Kidney epithelial cell (primary cell): Measurements from ENCODE around the gene CENPV. TPM values are rescaled to one million over a fixed set of nuclear protein-coding genes. Genes with fewer than 3 reads are reported as not detected.

Experiments used
- DNase-seq: peaks from one replicate; pipeline ENCODE4 v3.0.0-alpha.2; 2010; ENCODE audit warnings: low read depth
- H3K27me3 ChIP-seq: 2 replicates; pipeline ENCODE4 v1.6.0; 2011; ENCODE audit warnings: low read length; ENCODE audit not compliant: control insufficient read depth, insufficient read depth
- H3K36me3 ChIP-seq: 2 replicates; pipeline ENCODE4 v1.5.1; 2011; ENCODE audit warnings: low read length; ENCODE audit not compliant: control insufficient read depth, insufficient read depth
- H3K4me3 ChIP-seq: 2 replicates; pipeline ENCODE4 v1.5.1; 2011; ENCODE audit warnings: low read depth, mild to moderate bottlenecking, control low read depth, low read length
- CTCF ChIP-seq: IDR thresholded peaks from 2 replicates; pipeline ENCODE4 v1.5.1; 2011; ENCODE audit warnings: mild to moderate bottlenecking, moderate library complexity, low read length, control low read depth, inconsistent platforms; ENCODE audit not compliant: insufficient read depth, poor library complexity, severe bottlenecking
- total RNA-seq: library from RNA; depleted of rRNA; stranded (reverse); fragments of >200 nt; gene quantifications from 2 replicates; pipeline ENCODE4 v1.2.3, GENCODE V29; 2015

CENPV gene
- total RNA-seq, 1 donor from 2014 or later = 42.6 TPM

DNA sequence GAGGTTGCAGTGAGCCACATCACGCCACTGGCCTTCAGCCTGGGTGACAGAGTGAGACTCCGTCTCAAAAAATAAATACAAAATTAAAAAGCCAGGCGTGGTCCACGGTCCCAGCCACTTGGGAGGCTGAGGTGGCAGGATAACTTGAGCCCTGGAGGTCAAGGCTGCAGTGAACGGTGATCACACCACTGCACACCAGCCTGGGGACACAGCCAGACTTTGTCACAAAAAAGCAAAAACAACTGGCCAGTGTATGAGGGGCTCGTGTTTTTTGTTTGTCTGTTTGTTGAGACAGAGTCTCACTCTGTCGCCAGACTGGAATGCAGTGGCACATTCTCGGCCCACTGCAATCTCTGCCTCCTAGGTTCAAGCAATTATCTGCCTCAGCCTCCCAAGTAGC lies 26.4 kb upstream of the CENPV start:
- H3K27me3 ChIP-seq = no peaks in the 10 kb centered on the region
- no peak for TF ChIP-seq CTCF
- H3K4me3 ChIP-seq = no peak overlapping the region
- peaks cover 1% of the 10 kb centered on the region for H3K36me3 ChIP-seq
- DNase-seq = no peak

GRCh38 chr17:16378636-16379282 lies 25.5 kb upstream of the CENPV start:
- no peak for DNase-seq
- Histone ChIP-seq H3K4me3 (no peak overlapping the region), H3K27me3 (no peaks in the 10 kb centered on the region), H3K36me3 (peaks cover 1% of the 10 kb centered on the region)
- TF ChIP-seq CTCF = no peak

GRCh38 chr17:16377941-16378341 lies 24.7 kb upstream of the CENPV start:
- H3K27me3 ChIP-seq = no peaks in the 10 kb centered on the region
- no peak for TF ChIP-seq CTCF
- H3K36me3 ChIP-seq = peaks cover 1% of the 10 kb centered on the region
- DNase-seq = no peak
- H3K4me3 ChIP-seq = no peak overlapping the region

DNA sequence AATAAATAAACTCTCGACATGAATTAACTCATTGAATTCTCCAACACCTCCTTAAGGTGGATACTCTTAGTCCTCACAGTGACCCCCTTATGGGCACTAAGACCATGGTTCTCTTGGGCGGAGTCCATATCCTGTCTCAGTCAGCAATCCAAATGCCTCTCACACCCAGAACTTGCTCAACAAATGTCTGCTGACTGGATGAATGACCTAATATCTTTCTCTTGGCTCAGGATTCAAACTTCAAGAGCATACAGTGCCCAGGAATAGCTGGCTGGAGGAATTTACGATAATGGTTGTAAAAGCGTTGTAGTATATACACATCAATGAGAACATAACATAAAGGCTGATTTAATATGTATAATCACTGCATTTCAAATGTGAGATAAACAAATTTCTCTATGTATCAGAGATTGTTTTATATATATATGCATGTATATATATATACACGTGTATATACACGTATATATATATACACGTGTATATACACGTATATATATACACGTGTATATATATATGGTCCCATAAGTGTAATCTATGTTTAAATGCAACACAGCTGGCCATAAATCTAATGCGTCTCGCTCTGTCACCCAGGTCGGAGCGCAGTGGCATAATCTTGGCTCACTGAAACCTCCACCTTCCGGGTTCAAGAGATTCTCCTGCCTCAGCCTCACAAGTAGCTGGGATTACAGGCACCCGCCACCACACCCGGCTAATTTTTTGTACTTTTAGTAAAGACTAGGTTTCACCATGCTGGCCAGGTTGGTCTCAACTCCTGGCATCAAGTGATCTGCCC lies 21.1 kb upstream of the CENPV start:
- no peaks in the 10 kb centered on the region for H3K27me3 ChIP-seq
- no peak for TF ChIP-seq CTCF
- no peak for DNase-seq
- H3K36me3 ChIP-seq = no peaks in the 10 kb centered on the region
- no peak overlapping the region for H3K4me3 ChIP-seq

GRCh38 chr17:16371742-16372141 lies 18.5 kb upstream of the CENPV start:
- DNase-seq = no peak
- Histone ChIP-seq H3K4me3 (no peak overlapping the region), H3K27me3 (no peaks in the 10 kb centered on the region), H3K36me3 (no peaks in the 10 kb centered on the region)
- TF ChIP-seq CTCF = no peak
